ENCODE measurements around the gene TPTE2. TPM values are rescaled to one million over a fixed set of nuclear protein-coding genes. Genes with fewer than 3 reads are reported as not detected.
"Not testable (repeated sequence)": the region's sequence is repeated elsewhere in the genome, so short reads cannot be mapped to it uniquely, and the experiment has no call there.

Gene TPTE2
- not detected for total RNA-seq

- H3K4me1 ChIP-seq; intact Hi-C loops (cut with DNase I; ENCODE audit: low total_unique reads); H3K36me3 ChIP-seq; H3K4me3 ChIP-seq; H3K27ac ChIP-seq; in situ Hi-C loops (cut with MboI; ENCODE audit: low pct_ligation_motif_present in 1 of 4, low pct_unique_long_range_greater_than_20kb in 1 of 4, low sequenced_read_pairs in 3 of 4); H3K9me3 ChIP-seq; H3K27me3 ChIP-seq; DNase-seq: not testable (repeated sequence)
- WGBS, 2 donors (ENCODE audit: low coverage in 1 of 2): 98% methylated on average over 26 of the region's 32 CpGs; no CpG with 5 or more reads in 1 of the 2 donors
Measured at GRCh38 chr13:19561127-19561582, at the start of gene TPTE2. Gene TPTE2 (minus strand): TSS chr13:19561532. CDS start chr13:19503234, 58,298 bp downstream.

- WGBS, 2 donors (ENCODE audit: low coverage in 1 of 2): 94% methylated on average over 9 to 10 of the region's 10 CpGs
- no peak overlapping the region for H3K27ac ChIP-seq
- in situ Hi-C loops (cut with MboI; ENCODE audit: low pct_ligation_motif_present in 1 of 4, low pct_unique_long_range_greater_than_20kb in 1 of 4, low sequenced_read_pairs in 3 of 4): no loop called here
- TF ChIP-seq EP300 (IDR thresholded peaks at IDR 0.05; ENCODE audit: low read depth): no peak
- TF ChIP-seq POLR2A (IDR thresholded peaks at IDR 0.05): no peak
- TF ChIP-seq POLR2AphosphoS5 (IDR thresholded peaks at IDR 0.05): no peak
- TF ChIP-seq CTCF (IDR thresholded peaks at IDR 0.05): no peak
- intact Hi-C loops (cut with DNase I; ENCODE audit: low total_unique reads): no loop called here
- peaks cover 9% of the 10 kb centered on the region for H3K27me3 ChIP-seq
- H3K36me3 ChIP-seq: no peaks in the 10 kb centered on the region
- H3K4me3 ChIP-seq: no peak overlapping the region
- no peak for DNase-seq
- H3K4me1 ChIP-seq: peaks cover 0 to under 1% (median 0%) of the 10 kb centered on the region in 4 donors
- no peaks in the 10 kb centered on the region for H3K9me3 ChIP-seq
Measured at GRCh38 chr13:19607523-19608078, 46.3 kb upstream of the TPTE2 start.

- H3K4me3 ChIP-seq: no peak overlapping the region
- no peak for DNase-seq
- peaks cover 0 to 9% (median 6%) of the 10 kb centered on the region in 4 donors for H3K4me1 ChIP-seq
- intact Hi-C loops (cut with DNase I; ENCODE audit: low total_unique reads): no loop called here
- TF ChIP-seq EP300 (IDR thresholded peaks at IDR 0.05; ENCODE audit: low read depth) (no peak), CTCF (IDR thresholded peaks at IDR 0.05) (no peak), POLR2A (IDR thresholded peaks at IDR 0.05) (no peak), POLR2AphosphoS5 (IDR thresholded peaks at IDR 0.05) (no peak)
- no peaks in the 10 kb centered on the region for H3K9me3 ChIP-seq
- H3K27me3 ChIP-seq: peaks cover 18% of the 10 kb centered on the region
- no peak overlapping the region for H3K27ac ChIP-seq
- in situ Hi-C loops (cut with MboI; ENCODE audit: low pct_ligation_motif_present in 1 of 4, low pct_unique_long_range_greater_than_20kb in 1 of 4, low sequenced_read_pairs in 3 of 4): no loop called here
- H3K36me3 ChIP-seq: no peaks in the 10 kb centered on the region
- 98 to 100% methylated on average over 1 to 2 of the region's 2 CpGs for WGBS, 2 donors (ENCODE audit: low coverage in 1 of 2)
Measured at GRCh38 chr13:19606737-19607136, 45.4 kb upstream of the TPTE2 start.

- DNase-seq: no peak
- in situ Hi-C loops (cut with MboI; ENCODE audit: low pct_ligation_motif_present in 1 of 4, low pct_unique_long_range_greater_than_20kb in 1 of 4, low sequenced_read_pairs in 3 of 4) (no loop called here), intact Hi-C loops (cut with DNase I; ENCODE audit: low total_unique reads) (no loop called here)
- TF ChIP-seq CTCF (IDR thresholded peaks at IDR 0.05) (no peak), POLR2A (IDR thresholded peaks at IDR 0.05) (no peak), EP300 (IDR thresholded peaks at IDR 0.05; ENCODE audit: low read depth) (no peak), POLR2AphosphoS5 (IDR thresholded peaks at IDR 0.05) (no peak)
- Histone ChIP-seq H3K4me1 (peaks cover 0 to 12% (median 11%) of the 10 kb centered on the region in 4 donors), H3K27me3 (peaks cover 24% of the 10 kb centered on the region), H3K27ac (no peak overlapping the region), H3K4me3 (no peak overlapping the region), H3K36me3 (no peaks in the 10 kb centered on the region), H3K9me3 (no peaks in the 10 kb centered on the region)
Measured at GRCh38 chr13:19606152-19606551, 44.8 kb upstream of the TPTE2 start.
